ENCODE data around the gene TSPAN16.
A peak's percentile ranks its signal among the peaks of the same experiment; 100 is the strongest.

The TSPAN16 gene

GRCh38 chr19:11278670-11279069 lies 17.3 kb upstream of the TSPAN16 start:
- H3K4me1 ChIP-seq (ENCODE audit: insufficient read depth, low read length, poor library complexity, severe bottlenecking): peaks cover 6% of the 10 kb centered on the region
- no peaks in the 10 kb centered on the region for H3K9me2 ChIP-seq (replicated peaks; ENCODE audit: low read depth, low read length)
- no peak overlapping the region for H3K4me3 ChIP-seq (ENCODE audit: low read length, poor library complexity, severe bottlenecking)
- TF ChIP-seq CTCF (conservative IDR thresholded peaks at IDR 0.05; ENCODE audit: low read length): no peak
- no peak for TF ChIP-seq EZH2phosphoT487 (IDR thresholded peaks at IDR 0.05; ENCODE audit: borderline replicate concordance)
- no peak overlapping the region for H2AFZ ChIP-seq (ENCODE audit: low read length)
- H3K79me2 ChIP-seq (ENCODE audit: insufficient read depth, low read length): no peaks in the 10 kb centered on the region
- H4K20me1 ChIP-seq (ENCODE audit: insufficient read depth, low read length, poor library complexity, severe bottlenecking): no peaks in the 10 kb centered on the region
- no peak overlapping the region for H3K9ac ChIP-seq (ENCODE audit: low read depth, low read length, poor library complexity, severe bottlenecking)
- H3K9me3 ChIP-seq (ENCODE audit: insufficient read depth, low read depth, low read length): peaks cover 3% of the 10 kb centered on the region; the same call in 1 of the 2 replicates
- no peaks in the 10 kb centered on the region for H3F3A ChIP-seq (ENCODE audit: low read depth)
- peaks cover 5% of the 10 kb centered on the region for H3K27me3 ChIP-seq (ENCODE audit: insufficient read depth, low read length, poor library complexity, severe bottlenecking)
- H3K36me3 ChIP-seq (ENCODE audit: insufficient read depth, low read length): no peaks in the 10 kb centered on the region
- no peak overlapping the region for H3K4me2 ChIP-seq (ENCODE audit: low read depth, low read length, poor library complexity, severe bottlenecking)

GRCh38 chr19:11279505-11280236 lies 16.3 kb upstream of the TSPAN16 start:
- peaks cover 3% of the 10 kb centered on the region; the same call in 1 of the 2 replicates for H3K9me3 ChIP-seq (ENCODE audit: insufficient read depth, low read depth, low read length)
- peaks cover 5% of the 10 kb centered on the region for H3K27me3 ChIP-seq (ENCODE audit: insufficient read depth, low read length, poor library complexity, severe bottlenecking)
- H3K9me2 ChIP-seq (replicated peaks; ENCODE audit: low read depth, low read length): no peaks in the 10 kb centered on the region
- H3K4me3 ChIP-seq (ENCODE audit: low read length, poor library complexity, severe bottlenecking): peak overlapping the region; percentile 1
- no peaks in the 10 kb centered on the region for H3K79me2 ChIP-seq (ENCODE audit: insufficient read depth, low read length)
- no peaks in the 10 kb centered on the region for H4K20me1 ChIP-seq (ENCODE audit: insufficient read depth, low read length, poor library complexity, severe bottlenecking)
- H3F3A ChIP-seq (ENCODE audit: low read depth): no peaks in the 10 kb centered on the region
- H3K4me2 ChIP-seq (ENCODE audit: low read depth, low read length, poor library complexity, severe bottlenecking): peak overlapping the region; percentile 30
- H2AFZ ChIP-seq (ENCODE audit: low read length): no peak overlapping the region
- TF ChIP-seq CTCF (conservative IDR thresholded peaks at IDR 0.05; ENCODE audit: low read length) (no peak), EZH2phosphoT487 (IDR thresholded peaks at IDR 0.05; ENCODE audit: borderline replicate concordance) (no peak)
- no peaks in the 10 kb centered on the region for H3K36me3 ChIP-seq (ENCODE audit: insufficient read depth, low read length)
- H3K9ac ChIP-seq (ENCODE audit: low read depth, low read length, poor library complexity, severe bottlenecking): no peak overlapping the region
- peaks cover 6% of the 10 kb centered on the region for H3K4me1 ChIP-seq (ENCODE audit: insufficient read depth, low read length, poor library complexity, severe bottlenecking)

- Histone ChIP-seq H3K9me3 (ENCODE audit: insufficient read depth, low read depth, low read length) (peaks cover 3% of the 10 kb centered on the region; the same call in 1 of the 2 replicates), H3K79me2 (ENCODE audit: insufficient read depth, low read length) (no peaks in the 10 kb centered on the region), H4K20me1 (ENCODE audit: insufficient read depth, low read length, poor library complexity, severe bottlenecking) (no peaks in the 10 kb centered on the region), H3K27me3 (ENCODE audit: insufficient read depth, low read length, poor library complexity, severe bottlenecking) (peaks cover 5% of the 10 kb centered on the region), H3K36me3 (ENCODE audit: insufficient read depth, low read length) (no peaks in the 10 kb centered on the region), H3K4me1 (ENCODE audit: insufficient read depth, low read length, poor library complexity, severe bottlenecking) (peaks cover 6% of the 10 kb centered on the region), H3K9me2 (replicated peaks; ENCODE audit: low read depth, low read length) (no peaks in the 10 kb centered on the region), H3K4me3 (ENCODE audit: low read length, poor library complexity, severe bottlenecking) (no peak overlapping the region), H3K4me2 (ENCODE audit: low read depth, low read length, poor library complexity, severe bottlenecking) (no peak overlapping the region), H3K9ac (ENCODE audit: low read depth, low read length, poor library complexity, severe bottlenecking) (no peak overlapping the region), H2AFZ (ENCODE audit: low read length) (no peak overlapping the region), H3F3A (ENCODE audit: low read depth) (no peaks in the 10 kb centered on the region)
- TF ChIP-seq EZH2phosphoT487 (IDR thresholded peaks at IDR 0.05; ENCODE audit: borderline replicate concordance) (no peak), CTCF (conservative IDR thresholded peaks at IDR 0.05; ENCODE audit: low read length) (no peak)
These were observed 14.5 kb upstream of the TSPAN16 start for GRCh38 chr19:11281356-11282049.

Data from Loucy (cell line).